H1 (cell line): ENCODE measurements around the gene GNG14. TPM values are rescaled to one million over a fixed set of nuclear protein-coding genes. Genes with fewer than 3 reads are reported as not detected.

Source experiments
- CTCF ChIA-PET: fragments of 300-600 bp; sonication (Branson Sonifier 250); formaldehyde crosslinking; loops from one replicate; lab custom pipeline; 2021; ENCODE audit not compliant: partially characterized antibody; lab: Charles Lee
- POLR2A ChIA-PET: fragments of 300-600 bp; sonication (Branson Sonifier 250); formaldehyde crosslinking; loops from one replicate; lab custom pipeline; 2021; ENCODE audit warnings: inconsistent platforms; ENCODE audit not compliant: partially characterized antibody; lab: Charles Lee
- DNase-seq, 2 experiments: peaks; one replicate each; pipeline versions ENCODE4 v3.0.0 to v3.0.0-alpha.2; 2010 to 2022; ENCODE audit warnings: low spot score in 2 of 2, low read depth in 1 of 2, mixed read lengths in 1 of 2
- FAIRE-seq: peaks from 2 replicates; lab custom pipeline; 2011; peaks lifted over from hg19 to GRCh38; lab: Jason Lieb, UNC
- H2AFZ ChIP-seq: 2 replicates; pipeline ENCODE4 v1.8.1; 2012; ENCODE audit warnings: low read length, inconsistent platforms
- H2AK5ac ChIP-seq: 2 replicates; pipeline ENCODE4 v1.6.1; 2013; ENCODE audit warnings: low read depth, low read length
- H2BK120ac ChIP-seq: replicated peaks from 2 replicates; pipeline ENCODE3; 2013; ENCODE audit warnings: low read depth, low read length, inconsistent platforms
- H2BK12ac ChIP-seq: 2 replicates; pipeline ENCODE4 v1.6.1; 2013; ENCODE audit warnings: low read depth, low read length
- H2BK15ac ChIP-seq: 2 replicates; pipeline ENCODE4 v1.6.1; 2013; ENCODE audit warnings: low read length
- H2BK20ac ChIP-seq: 2 replicates; pipeline ENCODE4 v1.6.1; 2013; ENCODE audit warnings: low read length
- H2BK5ac ChIP-seq: 2 replicates; pipeline ENCODE4 v1.6.1; 2013; ENCODE audit warnings: low read depth, low read length
- H3K14ac ChIP-seq: 2 replicates; pipeline ENCODE4 v1.6.1; 2013; ENCODE audit warnings: inconsistent platforms; ENCODE audit not compliant: insufficient read length
- H3K18ac ChIP-seq: 2 replicates; pipeline ENCODE4 v1.6.1; 2013; ENCODE audit warnings: low read length; ENCODE audit errors: extremely low read depth
- H3K23ac ChIP-seq: 2 replicates; pipeline ENCODE4 v1.6.1; 2013; ENCODE audit warnings: inconsistent platforms; ENCODE audit not compliant: insufficient read length
- H3K23me2 ChIP-seq: 2 replicates; pipeline ENCODE4 v1.6.1; 2013; ENCODE audit warnings: low read depth, low read length
- H3K27ac ChIP-seq: 2 replicates; pipeline ENCODE4 v1.6.1; 2011; ENCODE audit warnings: low read depth, low read length, inconsistent platforms
- H3K27me3 ChIP-seq, 4 experiments: replicated peaks in 1 of 4; 1 replicate in 1 of 4; 2 replicates in 3 of 4; pipeline versions ENCODE4 v1.6.1 to v1.8.1; 2011 to 2013; ENCODE audit warnings: low read length in 3 of 4, mild to moderate bottlenecking in 3 of 4, inconsistent platforms in 2 of 4, mixed read lengths in 2 of 4, moderate library complexity in 1 of 4; ENCODE audit not compliant: control insufficient read depth in 3 of 4, insufficient read depth in 3 of 4; ENCODE audit errors: extremely low read depth in 1 of 4
- H3K36me3 ChIP-seq, 4 experiments: 2 replicates each; pipeline versions ENCODE4 v1.6.1 to v1.8.1; 2011 to 2013; ENCODE audit warnings: mild to moderate bottlenecking in 4 of 4, low read length in 3 of 4, moderate library complexity in 2 of 4, control low read depth in 1 of 4, inconsistent platforms in 1 of 4; ENCODE audit not compliant: insufficient read depth in 4 of 4, control insufficient read depth in 2 of 4
- H3K4ac ChIP-seq: replicated peaks from 2 replicates; pipeline ENCODE3; 2013; ENCODE audit warnings: low read length, low read depth, mixed read lengths, inconsistent platforms; ENCODE audit not compliant: insufficient read length
- H3K4me1 ChIP-seq, 4 experiments: replicated peaks in 1 of 4; 1 replicate in 1 of 4; 2 replicates in 3 of 4; pipeline versions ENCODE4 v1.6.1 to v1.8.1; 2011 to 2013; ENCODE audit warnings: low read length in 3 of 4, inconsistent platforms in 2 of 4, mixed read lengths in 1 of 4; ENCODE audit not compliant: insufficient read depth in 4 of 4, control insufficient read depth in 3 of 4
- H3K4me2 ChIP-seq, 2 experiments: 2 replicates each; pipeline versions ENCODE4 v1.6.1 to v1.8.1; 2011 to 2013; ENCODE audit warnings: low read depth in 2 of 2, low read length in 2 of 2, control low read depth in 1 of 2, inconsistent platforms in 1 of 2, mild to moderate bottlenecking in 1 of 2; ENCODE audit not compliant: insufficient read depth in 1 of 2
- H3K4me3 ChIP-seq, 4 experiments: fragments of 200-600, 300-600 bp in 1 of 4; sonication (generic), shearing (Covaris generic), sonication (Bioruptor Twin) in 1 of 4; 2 replicates each; pipeline versions ENCODE4 v1.5.1 to v1.8.1; 2011 to 2016; ENCODE audit warnings: low read length in 4 of 4, low read depth in 3 of 4, control low read depth in 2 of 4, inconsistent platforms in 2 of 4, mild to moderate bottlenecking in 2 of 4, mixed read lengths in 1 of 4, moderate library complexity in 1 of 4; ENCODE audit not compliant: insufficient read depth in 2 of 4; ENCODE audit errors: extremely low read depth in 1 of 4
- H3K56ac ChIP-seq: replicated peaks from 2 replicates; pipeline ENCODE3; 2013; ENCODE audit warnings: low read depth, mild to moderate bottlenecking, mixed read lengths, low read length, inconsistent platforms; ENCODE audit not compliant: insufficient read length
- H3K79me1 ChIP-seq: 2 replicates; pipeline ENCODE4 v1.6.1; 2013; ENCODE audit warnings: low read depth, low read length, control low read depth
- H3K79me2 ChIP-seq, 2 experiments: 2 replicates each; pipeline versions ENCODE4 v1.6.1 to v1.8.1; 2012 to 2013; ENCODE audit warnings: low read length in 2 of 2, mild to moderate bottlenecking in 2 of 2, inconsistent platforms in 1 of 2; ENCODE audit not compliant: insufficient read depth in 2 of 2, control insufficient read depth in 1 of 2
- H3K9ac ChIP-seq, 4 experiments: replicated peaks in 1 of 4; 1 replicate in 1 of 4; 2 replicates in 3 of 4; pipeline versions ENCODE4 v1.6.1 to v1.8.1; 2011 to 2013; ENCODE audit warnings: low read depth in 3 of 4, low read length in 3 of 4, control low read depth in 2 of 4, mild to moderate bottlenecking in 2 of 4, moderate library complexity in 2 of 4, inconsistent platforms in 1 of 4; ENCODE audit errors: extremely low read depth in 1 of 4
- H3K9me3 ChIP-seq, 2 experiments: 2 replicates each; pipeline versions ENCODE4 v1.6.1 to v1.8.1; 2012 to 2013; ENCODE audit warnings: mild to moderate bottlenecking in 2 of 2, moderate library complexity in 2 of 2, control low read depth in 1 of 2, inconsistent platforms in 1 of 2, low read depth in 1 of 2, low read length in 1 of 2, mixed read lengths in 1 of 2; ENCODE audit not compliant: insufficient read depth in 2 of 2
- H4K20me1 ChIP-seq, 2 experiments: replicated peaks in 1 of 2; 2 replicates each; pipeline versions ENCODE3 to v1.8.1; 2011 to 2013; ENCODE audit warnings: inconsistent platforms in 2 of 2, low read length in 2 of 2, mild to moderate bottlenecking in 1 of 2; ENCODE audit not compliant: insufficient read depth in 2 of 2, control insufficient read depth in 1 of 2
- H4K5ac ChIP-seq: 2 replicates; pipeline ENCODE4 v1.6.1; 2013; ENCODE audit warnings: low read length, low read depth, mixed read lengths, inconsistent platforms; ENCODE audit not compliant: insufficient read length
- H4K8ac ChIP-seq: 2 replicates; pipeline ENCODE4 v1.8.0; 2013; ENCODE audit warnings: mild to moderate bottlenecking, moderate library complexity, low read length, inconsistent platforms; ENCODE audit not compliant: insufficient read depth; ENCODE audit errors: extremely low read depth
- H4K91ac ChIP-seq: replicated peaks from 2 replicates; pipeline ENCODE3; 2013; ENCODE audit warnings: low read length, mixed read lengths, inconsistent platforms; ENCODE audit not compliant: insufficient read length
- ASH2L ChIP-seq: fragments of 200-600, 300-600 bp; sonication (generic); IDR thresholded peaks from one replicate; pipeline ENCODE4 v1.7.1; 2017; ENCODE audit warnings: low read length
- SAP30 ChIP-seq: fragments of 300-600 bp; sonication (generic); IDR thresholded peaks from 2 replicates; pipeline ENCODE4 v1.7.1; 2012; ENCODE audit warnings: low read length, moderate library complexity, mild to moderate bottlenecking, inconsistent platforms; ENCODE audit not compliant: insufficient read depth, insufficient replicate concordance
- SIN3A ChIP-seq, 2 experiments: IDR thresholded peaks in 1 of 2; conservative IDR thresholded peaks in 1 of 2; 2 replicates each; pipeline ENCODE4 v1.6.1; 2011 to 2012; ENCODE audit warnings: low read length in 2 of 2, improper control_type of control experiment in 1 of 2, low read depth in 1 of 2, mild to moderate bottlenecking in 1 of 2
- SIRT6 ChIP-seq: IDR thresholded peaks from one replicate; pipeline ENCODE4 v1.7.1; 2012; ENCODE audit warnings: low read length, inconsistent platforms
- SIX5 ChIP-seq: IDR thresholded peaks from 2 replicates; pipeline ENCODE4 v1.6.1; 2011; ENCODE audit warnings: mild to moderate bottlenecking, low read depth, low read length
- WGBS, 2 experiments: shearing (Covaris generic) in 1 of 2; methylation state at CpG; one replicate each; pipeline versions ENCODE4 v1.1.6 to v1.1.7; 2013 to 2015; ENCODE audit warnings: low lambda C conversion rate in 2 of 2, mixed read lengths in 2 of 2, inconsistent platforms in 1 of 2, low coverage in 1 of 2, missing lambda C conversion rate in 1 of 2; ENCODE audit not compliant: insufficient replicate concordance in 2 of 2, insufficient coverage in 1 of 2, insufficient read length in 1 of 2; ENCODE audit errors: extremely low coverage in 1 of 2, missing lambda C conversion rate in 1 of 2; 5-methylcytosine and 5-hydroxymethylcytosine counted together
- polyA plus RNA-seq, 7 experiments: library from polyadenylated mRNA; depleted of rRNA in 3 of 7; stranded (reverse) in 5 of 7; unstranded in 2 of 7; fragments of >200 nt in 5 of 7; fragments of 200-250 nt in 2 of 7; gene quantifications; 1 replicate in 5 of 7; 2 replicates in 1 of 7; 4 replicates in 1 of 7; pipeline versions ENCODE4 v1.2.1 to v1.2.3, GENCODE V29; 2011 to 2013; ENCODE audit warnings: missing spikeins in 2 of 7, mixed read lengths in 2 of 7
- total RNA-seq: library from RNA; stranded (reverse); fragmentation: NEBNext Ultra II Directional; extraction: Animal tissue kit (Norgen Biotek cat#: 25700); gene quantifications from 2 replicates; pipeline ENCODE4 v1.2.1, GENCODE V29; 2021

Gene GNG14
- total and polyA plus RNA-seq, 2 of the 8 experiments (the other 6 are each of a cell fraction or from before 2014, with no cell fraction given): not detected

- no peak overlapping the region for H3K9ac ChIP-seq
These were observed 23.4 kb downstream of the GNG14 start for GRCh38 chr19:12711187-12711586.

More at GRCh38 chr19:12711187-12711586, 23.4 kb downstream of the GNG14 start:
- FAIRE-seq (no peak), DNase-seq (no peak)
- Histone ChIP-seq H3K18ac (no peak overlapping the region), H3K23me2 (no peaks in the 10 kb centered on the region), H3K9me3 (no peaks in the 10 kb centered on the region), H2BK12ac (no peak overlapping the region), H3K36me3 (peaks cover 43 to 76% (median 64%) of the 10 kb centered on the region in 4 experiments), H2BK5ac (no peak overlapping the region), H4K91ac (no peak overlapping the region), H2BK15ac (no peak overlapping the region), H3K4ac (no peak overlapping the region), H2BK20ac (no peak overlapping the region), H3K56ac (no peak overlapping the region), H3K23ac (no peak overlapping the region), H3K14ac (no peak overlapping the region), H4K8ac (no peak overlapping the region), H2AFZ (no peak overlapping the region), H2BK120ac (no peak overlapping the region), H3K27ac (no peak overlapping the region), H4K20me1 (peaks cover 9 to 22% of the 10 kb centered on the region in 2 experiments), H3K4me2 (no peak overlapping the region), H3K79me2 (peaks cover 0 to 4% of the 10 kb centered on the region in 2 experiments; a peak in 2 of 4 replicates), H4K5ac (no peak overlapping the region), H2AK5ac (no peak overlapping the region), H3K27me3 (no peaks in the 10 kb centered on the region), H3K4me1 (no peaks in the 10 kb centered on the region), H3K79me1 (peaks cover 5% of the 10 kb centered on the region; the same call in 1 of the 2 replicates), H3K4me3 (no peak overlapping the region)
- ChIA-PET CTCF (interaction anchor here (0.6 to 13.0 kb wide), 9 partner anchors 11 to 90 kb away, joined by 3 to 81 read pairs (median 4); no protein-coding TSS in a partner anchor), POLR2A (interaction anchor here (0.6 to 6.7 kb wide), 6 partner anchors 10 to 46 kb away, joined by 3 to 50 read pairs (median 6); partner anchors contain the start of genes FBXW9 and TNPO2)
- WGBS, 2 experiments: 96% methylated on average over 15 of the region's 17 CpGs; no CpG with 5 or more reads in 1 of the 2 experiments
- no peak for TF ChIP-seq ASH2L
- TF ChIP-seq SIRT6: no peak
- no peak for TF ChIP-seq SIX5
- no peak for TF ChIP-seq SIN3A (conservative IDR thresholded peaks at IDR 0.05 in 1 of 2, IDR thresholded peaks at IDR 0.05 in 1 of 2; ENCODE audit: low read depth in 1 of 2, low read length in 2 of 2)
- no peak for TF ChIP-seq SAP30
- TF ChIP-seq, all 59 proteins: peak for 0
